Activated CD4-positive, alpha-beta T cell treated with anti-CD3 and anti-CD28 coated beads, Interleukin-2, amount 50 U/mL, for 48 hours (primary cell): Measurements from ENCODE around the gene TMEM95.

ENCODE experiments used
- DNase-seq, 2 experiments: peaks; one replicate each; pipeline ENCODE4 v3.0.0-alpha.2; 2020

TMEM95 gene, protein sequence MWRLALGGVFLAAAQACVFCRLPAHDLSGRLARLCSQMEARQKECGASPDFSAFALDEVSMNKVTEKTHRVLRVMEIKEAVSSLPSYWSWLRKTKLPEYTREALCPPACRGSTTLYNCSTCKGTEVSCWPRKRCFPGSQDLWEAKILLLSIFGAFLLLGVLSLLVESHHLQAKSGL

GRCh38 chr17:7355053-7355452 lies at the start of gene TMEM95:
TMEM95 (plus strand) TSS chr17:7355156; CDS start chr17:7355205, 49 bp downstream.
- DNase-seq: no peak

DNA sequence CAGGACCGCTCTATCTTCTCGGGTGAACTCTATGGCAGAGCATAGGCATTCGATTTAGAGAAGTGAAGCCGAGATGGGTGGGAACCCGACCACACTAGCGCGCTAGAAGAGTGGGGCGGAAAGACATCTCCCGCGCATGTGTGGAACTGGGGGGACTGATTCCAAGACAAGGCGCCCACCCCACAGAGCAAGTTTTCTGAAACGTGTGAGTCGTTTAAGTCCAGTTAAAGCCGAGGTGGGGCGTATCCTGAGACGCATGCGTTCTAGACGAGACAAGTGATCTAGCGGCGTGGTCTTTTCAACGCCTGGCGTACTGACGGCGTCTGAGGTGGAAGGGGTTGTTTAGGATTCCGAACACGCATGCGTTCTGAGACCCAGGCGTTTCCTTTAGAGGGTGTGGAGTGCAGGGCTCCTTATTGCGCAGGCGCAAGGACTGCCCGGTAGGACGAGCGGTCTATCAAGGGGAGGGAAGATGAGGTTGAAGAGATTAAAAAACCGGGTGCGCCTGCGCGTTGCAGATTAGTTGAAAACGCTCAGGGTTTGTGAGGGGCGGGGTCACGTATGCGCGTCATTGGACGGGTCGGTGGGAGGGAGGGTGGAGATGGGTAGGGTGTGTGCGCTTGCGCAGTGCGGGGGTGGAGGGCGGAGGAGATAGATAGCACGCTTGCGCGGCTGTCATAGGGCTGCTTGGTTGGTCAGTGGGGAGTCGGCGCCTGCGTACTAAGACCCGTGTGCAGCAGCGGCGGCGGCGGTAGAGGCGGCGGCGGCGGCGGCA lies 47.9 kb upstream of the TMEM95 start, which contains the start of gene EIF5A:
TSS of gene EIF5A (plus strand) at position 718 of the 775 bp plus-strand sequence. CDS start 2,008 bp downstream, outside the sequence.
- peak; percentile 100 for DNase-seq

DNA sequence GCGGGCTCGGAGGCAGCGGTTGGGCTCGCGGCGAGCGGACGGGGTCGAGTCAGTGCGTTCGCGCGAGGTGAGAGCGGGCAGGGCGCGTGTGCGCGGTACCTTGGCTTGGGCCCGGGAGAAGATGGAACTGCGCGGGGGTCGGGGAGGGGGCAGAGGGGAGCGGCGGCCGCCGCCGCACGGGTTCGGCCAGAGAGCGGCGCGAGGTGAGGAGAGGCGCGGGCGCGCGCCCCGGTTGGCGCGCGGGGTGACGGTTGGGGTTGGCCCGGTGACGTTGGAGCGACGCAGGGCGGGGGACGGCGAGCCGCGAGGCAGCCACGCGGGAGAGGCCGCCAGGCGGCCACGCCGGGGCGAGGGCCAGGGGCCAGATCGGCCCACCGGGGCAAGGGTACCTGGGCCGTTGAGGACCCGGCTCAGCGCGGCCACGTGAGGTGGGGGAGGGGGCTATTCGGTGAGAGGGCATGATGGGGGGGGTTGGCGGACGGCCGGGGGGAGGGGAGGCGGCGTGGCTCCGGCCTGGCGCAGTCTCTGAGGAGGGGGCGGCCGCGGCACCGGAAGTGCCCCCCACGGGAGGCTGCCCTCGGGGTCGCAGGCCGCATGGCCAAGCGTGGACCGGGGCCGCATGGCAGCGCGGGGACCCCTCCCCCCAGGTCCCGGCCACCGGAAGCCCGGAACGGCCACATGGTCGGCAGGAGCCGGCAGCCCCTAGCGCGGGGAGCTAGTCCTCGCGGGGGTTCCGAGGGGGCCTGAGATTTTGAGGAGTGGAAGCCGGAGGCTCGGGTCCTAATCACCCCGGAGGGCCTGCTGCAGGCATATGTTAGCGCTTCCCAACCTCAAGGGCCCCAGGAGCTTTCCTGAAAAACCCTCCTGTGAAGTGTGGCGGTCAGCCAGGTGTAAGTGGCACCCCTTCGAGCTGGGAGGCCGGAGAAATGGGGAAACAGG lies 47.0 kb upstream of the TMEM95 start:
- peak; percentile 47 to 51 for DNase-seq

DNA sequence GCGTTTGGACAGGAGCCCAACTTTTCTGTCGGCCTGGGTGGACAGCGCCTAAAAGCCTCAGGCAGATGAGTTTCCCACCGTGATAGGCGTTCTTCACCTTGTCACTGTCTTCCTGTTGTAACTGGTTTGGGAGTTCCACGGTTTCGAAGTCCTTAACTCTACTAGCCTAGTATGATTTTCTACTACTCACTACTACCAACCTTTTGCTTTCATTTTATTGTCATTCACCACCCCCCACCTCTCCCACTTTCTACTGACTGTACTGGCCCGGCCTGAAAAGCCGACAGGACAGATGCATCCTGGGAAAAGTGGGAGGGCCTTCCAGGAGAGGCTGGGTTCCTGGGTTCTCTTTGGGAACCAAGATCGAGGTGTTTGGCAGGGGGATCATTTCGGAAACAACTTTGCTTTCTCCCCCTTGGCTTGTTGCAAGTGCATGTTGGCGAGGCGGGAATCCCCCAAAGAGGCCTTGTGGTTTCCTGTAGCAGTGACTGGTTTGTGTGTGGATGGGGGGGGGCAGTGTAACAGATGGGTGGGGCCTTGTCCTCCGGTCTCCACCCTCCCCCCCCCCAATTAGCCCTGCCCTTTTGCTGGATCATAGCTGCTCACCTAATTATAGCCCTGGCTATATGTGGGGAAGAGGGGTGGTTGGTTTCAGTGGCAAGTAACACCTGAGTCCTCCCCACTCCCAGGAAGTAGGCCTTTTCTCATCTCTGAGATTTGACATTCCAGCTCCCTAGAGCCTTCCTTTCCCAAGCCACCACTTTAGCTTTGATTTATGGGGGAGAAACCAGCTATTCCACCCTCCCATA lies 46.1 kb upstream of the TMEM95 start:
- DNase-seq: peak; percentile 79 to 84

DNA sequence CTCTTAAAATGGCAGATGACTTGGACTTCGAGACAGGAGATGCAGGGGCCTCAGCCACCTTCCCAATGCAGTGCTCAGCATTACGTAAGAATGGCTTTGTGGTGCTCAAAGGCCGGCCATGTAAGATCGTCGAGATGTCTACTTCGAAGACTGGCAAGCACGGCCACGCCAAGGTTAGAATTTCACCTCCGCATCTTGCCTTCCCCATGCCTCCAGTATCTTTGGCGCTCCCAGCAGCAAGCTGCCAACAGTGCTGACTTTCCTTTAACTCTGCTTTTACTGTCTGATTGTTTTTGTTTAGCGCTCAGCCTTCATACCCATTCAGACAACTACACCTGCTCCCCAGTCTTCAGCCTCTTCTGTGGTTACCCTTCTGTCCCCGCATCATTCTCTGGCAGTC lies 45.3 kb upstream of the TMEM95 start:
- DNase-seq: no peak

DNA sequence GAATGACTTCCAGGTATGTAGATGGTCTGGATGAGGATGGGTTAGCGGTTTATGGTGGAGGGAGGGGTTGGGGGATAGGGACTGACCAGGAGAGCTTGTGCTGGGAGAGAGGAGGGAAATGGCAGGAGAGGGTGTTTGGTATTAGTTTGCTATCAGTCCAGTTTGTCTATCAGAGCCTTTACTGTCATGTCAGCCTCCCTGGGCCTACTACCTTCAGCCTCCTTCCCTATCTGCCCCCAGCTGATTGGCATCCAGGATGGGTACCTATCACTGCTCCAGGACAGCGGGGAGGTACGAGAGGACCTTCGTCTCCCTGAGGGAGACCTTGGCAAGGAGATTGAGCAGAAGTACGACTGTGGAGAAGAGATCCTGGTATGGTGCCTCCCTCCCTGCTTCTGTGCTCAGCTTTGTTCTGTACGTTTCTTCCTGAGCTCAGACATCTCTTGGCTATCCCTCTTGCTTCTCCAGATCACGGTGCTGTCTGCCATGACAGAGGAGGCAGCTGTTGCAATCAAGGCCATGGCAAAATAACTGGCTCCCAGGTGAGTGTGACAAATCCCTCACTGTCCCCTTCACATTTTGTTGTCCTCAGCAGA lies 43.7 kb upstream of the TMEM95 start:
- DNase-seq: no peak

DNA sequence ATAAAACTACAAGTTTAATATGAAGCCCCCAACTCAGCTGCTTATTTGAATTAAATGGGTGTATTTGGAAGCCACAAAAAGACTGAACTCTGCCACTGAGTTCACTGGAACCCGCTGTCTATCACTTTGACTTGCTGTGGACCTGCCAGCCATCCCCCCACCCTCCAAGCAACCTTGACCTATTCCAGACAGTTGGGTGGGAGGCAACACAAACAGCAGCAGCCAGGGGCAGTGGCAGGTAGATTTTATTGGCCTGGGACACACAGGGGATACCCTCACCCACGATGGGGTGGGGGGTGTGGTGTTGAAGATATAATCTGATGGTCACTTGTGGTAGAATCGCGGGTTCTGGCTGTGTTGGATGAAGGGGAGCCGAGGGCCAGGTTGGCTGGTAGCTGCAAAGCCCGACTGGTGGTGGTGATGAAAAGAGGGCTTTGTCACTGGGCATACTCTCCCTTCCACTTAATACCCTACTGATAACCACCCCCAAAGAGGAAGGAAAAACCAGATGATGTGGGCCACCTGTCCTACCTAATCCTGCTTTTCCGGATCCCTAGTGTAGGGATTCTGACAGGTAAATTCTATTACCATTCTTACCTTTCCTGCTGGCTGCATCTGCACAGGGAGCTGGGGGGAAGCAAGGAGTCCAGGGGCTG lies 42.4 kb upstream of the TMEM95 start:
- DNase-seq: no peak

GRCh38 chr17:7313088-7313889 lies 41.7 kb upstream of the TMEM95 start:
- no peak for DNase-seq

DNA sequence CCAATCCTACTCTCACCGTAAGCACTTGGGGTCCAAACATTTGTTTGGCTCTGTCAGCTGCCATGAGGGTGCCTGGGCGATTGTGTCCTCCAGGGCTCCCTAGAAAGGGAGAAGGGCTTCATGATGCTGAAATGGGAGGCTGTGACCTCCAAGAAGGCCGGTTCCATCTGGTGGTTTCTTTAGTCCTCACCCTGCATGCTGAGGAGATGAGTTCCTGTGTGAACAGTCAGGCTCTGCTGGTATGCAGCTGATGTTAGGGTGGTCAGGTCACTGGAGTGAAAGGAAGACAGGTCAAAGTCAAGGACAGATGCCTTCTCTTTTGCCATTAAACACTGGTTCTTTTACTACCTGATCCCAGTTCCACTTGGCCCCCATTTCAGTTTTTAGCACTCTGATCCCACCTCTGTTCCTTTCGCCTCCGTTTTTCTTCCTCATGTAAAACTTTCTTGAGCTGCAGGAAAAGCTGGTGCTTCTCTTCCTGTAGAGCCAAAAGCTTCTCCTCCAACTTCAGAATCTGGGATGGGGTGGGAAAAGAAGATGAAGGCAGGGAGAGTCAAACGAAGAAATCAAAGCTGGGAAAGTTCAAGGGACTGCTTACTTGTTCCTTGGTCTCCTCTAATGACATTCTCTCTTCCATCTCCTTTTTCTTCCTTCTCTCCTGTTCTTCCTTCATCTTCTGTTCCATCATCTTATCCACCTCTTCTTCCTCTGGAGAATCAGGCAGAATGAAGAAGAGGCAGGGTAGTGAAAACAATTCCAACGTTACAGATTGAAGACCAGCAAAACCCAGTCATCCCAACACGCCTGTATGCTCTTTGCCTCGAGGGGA lies 40.9 kb upstream of the TMEM95 start:
- no peak for DNase-seq

DNA sequence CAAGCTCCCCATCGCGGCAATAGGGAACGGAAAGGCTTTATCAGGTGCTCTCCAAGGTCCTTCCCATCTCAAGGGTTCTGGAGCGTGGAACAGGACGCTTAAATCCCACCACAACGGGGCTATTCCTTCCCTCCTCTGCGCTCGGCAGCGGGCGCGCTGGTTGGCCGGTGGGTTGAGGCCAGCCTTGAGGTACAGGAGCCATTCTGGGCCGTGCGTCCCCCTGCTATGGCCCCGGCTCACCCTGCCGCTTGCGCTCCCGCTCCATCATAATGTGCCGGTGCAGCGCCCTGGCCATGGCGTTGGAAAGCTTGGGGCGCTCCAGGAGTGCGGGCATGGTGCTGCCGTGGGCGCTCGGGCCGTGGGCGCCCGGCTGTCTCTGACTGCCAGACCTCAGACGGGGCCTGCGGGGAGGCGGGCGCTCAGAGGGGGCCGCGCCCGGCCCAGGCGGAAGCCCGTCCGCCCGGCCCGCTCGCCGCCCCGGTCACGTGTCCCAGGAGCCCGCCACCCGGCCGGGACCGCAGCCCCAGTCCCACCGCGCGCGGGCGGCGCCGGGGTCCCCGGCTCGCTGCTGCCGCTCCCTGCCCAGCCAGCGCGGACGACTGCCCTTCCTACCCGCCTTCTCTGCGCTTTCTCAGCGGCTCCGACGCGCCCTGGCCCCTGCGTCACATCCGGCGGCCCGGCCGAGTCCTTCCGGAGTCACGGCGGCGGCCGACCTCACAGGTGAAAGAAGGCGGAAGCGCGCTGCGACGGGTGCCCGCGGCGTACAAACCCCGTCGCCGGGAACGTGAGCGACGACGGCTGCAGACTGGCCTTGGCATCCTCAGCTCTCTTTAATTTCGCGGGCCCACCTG lies 40.0 kb upstream of the TMEM95 start, which contains the start of gene GPS2:
TSS of gene GPS2 (minus strand) at position 642 of the 851 bp plus-strand sequence. CDS start at position 334, 308 bp downstream.
- peak; percentile 93 to 94 for DNase-seq

DNA sequence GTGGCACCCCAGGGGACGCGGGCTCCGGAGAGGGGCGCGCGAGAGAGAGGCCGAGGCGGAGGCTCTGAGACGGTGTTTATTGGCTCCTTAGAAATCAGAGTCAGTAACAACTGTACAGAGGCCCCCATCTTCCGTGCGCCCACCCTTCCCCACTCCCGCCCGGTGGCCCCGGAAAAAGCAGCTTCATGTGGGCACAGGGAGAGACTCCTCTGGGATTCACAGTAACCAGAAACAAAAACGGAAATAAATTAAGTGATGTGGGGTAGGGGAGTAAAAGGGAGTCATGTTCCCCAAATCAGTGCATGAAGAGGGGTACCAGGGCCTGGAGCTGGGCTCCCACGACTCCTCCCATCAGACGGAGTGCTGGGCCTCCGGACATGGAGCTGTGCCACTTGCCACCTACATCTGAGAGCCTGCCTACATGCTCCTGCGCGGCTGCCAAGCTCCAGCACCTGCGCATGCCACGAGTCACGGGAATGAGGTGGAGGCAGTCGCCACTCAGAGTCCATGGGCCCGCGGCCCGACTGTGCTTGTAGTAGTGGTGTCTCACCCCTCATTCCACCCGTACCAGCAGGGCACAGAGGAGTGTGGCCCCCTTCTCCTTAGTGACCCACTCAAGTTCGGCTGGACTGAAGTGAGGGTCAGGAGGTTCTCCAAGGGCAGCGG lies 39.3 kb upstream of the TMEM95 start:
- DNase-seq: no peak

DNA sequence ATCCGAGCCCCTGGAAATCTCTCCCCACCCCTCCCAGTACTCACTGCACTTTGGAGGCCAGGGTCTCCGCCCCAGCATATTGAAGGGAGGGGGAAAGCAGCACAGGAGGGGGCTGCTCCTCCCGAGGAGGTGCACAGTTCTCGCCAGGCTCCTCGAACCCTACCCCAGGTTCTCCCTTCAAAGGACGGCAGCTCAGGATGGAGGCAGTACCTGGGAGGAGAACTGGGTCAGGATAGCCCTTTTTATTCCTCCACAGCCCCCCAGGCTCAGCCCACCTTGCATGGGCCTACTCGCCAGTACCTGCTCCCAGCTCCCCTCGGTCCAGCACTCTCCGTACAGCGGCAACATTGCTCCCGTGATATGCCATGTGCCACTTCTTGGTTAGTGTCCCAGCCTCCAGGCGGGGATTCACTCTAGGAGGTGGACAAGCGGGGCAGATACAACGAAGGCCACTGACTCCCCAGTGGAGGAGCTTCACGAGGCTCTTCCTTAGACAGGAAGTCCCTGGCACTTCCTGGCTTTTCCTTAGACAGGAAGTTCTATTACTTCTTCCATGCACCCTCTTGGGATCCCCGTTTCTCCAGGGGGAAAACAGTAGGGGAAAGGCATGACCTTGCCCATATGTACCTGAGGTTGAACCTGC lies 37.7 kb upstream of the TMEM95 start:
- no peak for DNase-seq

- no peak for DNase-seq
Measured at GRCh38 chr17:7318121-7318860, 36.7 kb upstream of the TMEM95 start.

DNA sequence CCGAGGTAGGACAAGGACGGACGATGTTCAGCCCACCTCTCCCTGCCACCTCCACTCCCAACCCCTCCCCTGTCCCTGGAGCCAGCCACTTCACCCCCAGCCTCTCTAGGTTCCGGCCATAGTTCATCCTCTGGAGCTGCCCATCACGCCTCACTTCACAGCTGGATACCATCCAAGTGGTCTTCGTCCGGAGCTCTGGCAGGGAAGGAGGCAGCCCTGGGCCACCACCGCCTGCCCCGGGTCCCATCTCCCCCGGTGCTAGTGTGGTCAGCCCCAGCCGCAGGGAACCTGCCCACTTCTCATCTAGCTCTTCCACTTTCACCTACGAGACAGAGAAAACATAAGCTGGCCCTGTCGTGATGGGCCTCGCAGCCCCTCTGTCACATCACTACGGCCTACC lies 33.5 kb upstream of the TMEM95 start:
- DNase-seq: no peak

GRCh38 chr17:7322520-7323194 lies 32.3 kb upstream of the TMEM95 start:
- DNase-seq: no peak
